GM12891 (cell line): ENCODE measurements around the gene DTX2.
"Not testable (repeated sequence)": the region's sequence is repeated elsewhere in the genome, so short reads cannot be mapped to it uniquely, and the experiment has no call there.

Source experiments
- DNase-seq: peaks from one replicate; pipeline ENCODE4 v3.0.0; 2011; ENCODE audit warnings: low spot score; ENCODE audit not compliant: insufficient read length
- FAIRE-seq: peaks from 2 replicates; lab custom pipeline; 2011; peaks lifted over from hg19 to GRCh38; lab: Jason Lieb, UNC
- PAX5 ChIP-seq: IDR thresholded peaks from 2 replicates; pipeline ENCODE4 v1.6.1; 2011; ENCODE audit warnings: low read length, moderate library complexity, mild to moderate bottlenecking; ENCODE audit not compliant: insufficient read depth, severe bottlenecking
- POLR2A ChIP-seq: IDR thresholded peaks from 2 replicates; pipeline ENCODE4 v1.6.1; 2011; ENCODE audit warnings: low read depth, low read length, control low read depth
- POLR2AphosphoS5 ChIP-seq: IDR thresholded peaks from 2 replicates; pipeline ENCODE4 v1.6.1; 2011; ENCODE audit warnings: low read depth, low read length, control low read depth
- POU2F2 ChIP-seq: IDR thresholded peaks from 2 replicates; pipeline ENCODE4 v1.6.1; 2011; ENCODE audit warnings: low read depth, mild to moderate bottlenecking, control low read depth, low read length, moderate library complexity
- SPI1 ChIP-seq: IDR thresholded peaks from 2 replicates; pipeline ENCODE4 v1.6.1; 2011; ENCODE audit warnings: low read depth, low read length, control low read depth
- TAF1 ChIP-seq: IDR thresholded peaks from 2 replicates; pipeline ENCODE4 v1.6.1; 2011; ENCODE audit warnings: low read depth, low read length, control low read depth

DTX2 gene

GRCh38 chr7:76428149-76428823 lies 33.2 kb upstream of the DTX2 start:
- no peak for FAIRE-seq
- no peak for DNase-seq
- TF ChIP-seq PAX5 (no peak), SPI1 (no peak), TAF1 (no peak), POLR2AphosphoS5 (no peak), POLR2A (no peak)

DNA sequence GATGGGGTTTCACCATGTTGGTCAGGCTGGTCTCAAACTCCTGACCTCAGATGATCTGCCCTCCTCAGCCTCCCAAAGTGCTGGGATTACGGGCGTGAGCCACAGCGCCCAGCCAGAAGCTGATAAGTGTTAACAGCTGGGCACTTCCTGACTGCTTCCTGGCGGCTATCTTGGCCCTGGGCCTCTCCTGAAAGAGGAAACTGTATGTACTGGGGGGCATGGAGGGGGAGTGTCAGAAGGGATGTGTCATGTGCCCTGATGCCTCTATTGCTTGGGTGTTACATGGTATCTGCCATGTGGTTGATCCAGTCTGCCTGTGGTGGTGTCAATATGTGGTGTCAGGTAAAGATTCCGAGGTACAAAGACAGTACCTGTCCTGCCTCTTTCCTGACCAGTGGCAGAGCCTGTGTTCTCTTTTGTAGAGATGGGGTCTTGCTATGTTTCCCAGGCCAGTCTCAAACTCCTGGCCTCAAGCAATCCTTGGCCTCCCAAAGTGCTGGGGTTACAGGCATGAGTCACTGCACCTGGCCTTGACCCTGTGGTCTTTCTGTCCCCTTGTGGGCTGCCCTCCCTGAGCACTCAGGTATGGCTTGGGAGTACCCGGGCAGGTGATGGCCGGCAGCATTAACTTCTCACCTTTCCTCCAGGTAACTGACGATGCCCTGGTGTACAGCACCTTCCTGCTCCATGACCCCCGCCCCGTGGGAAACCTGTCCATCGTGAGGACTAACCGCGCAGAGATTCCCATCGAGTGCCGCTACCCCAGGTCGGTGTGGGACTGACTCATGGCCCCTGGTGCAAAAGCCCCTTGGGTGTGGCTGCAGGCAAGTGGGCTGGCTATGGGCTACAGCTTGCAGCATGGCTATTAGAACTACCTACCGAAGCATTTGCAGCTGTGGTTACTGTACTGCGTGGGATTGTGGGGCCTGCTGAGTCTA lies 32.4 kb upstream of the DTX2 start:
- TF ChIP-seq TAF1 (no peak), PAX5 (no peak), SPI1 (no peak), POLR2A (no peak), POU2F2 (no peak), POLR2AphosphoS5 (no peak)
- DNase-seq = no peak

DNA sequence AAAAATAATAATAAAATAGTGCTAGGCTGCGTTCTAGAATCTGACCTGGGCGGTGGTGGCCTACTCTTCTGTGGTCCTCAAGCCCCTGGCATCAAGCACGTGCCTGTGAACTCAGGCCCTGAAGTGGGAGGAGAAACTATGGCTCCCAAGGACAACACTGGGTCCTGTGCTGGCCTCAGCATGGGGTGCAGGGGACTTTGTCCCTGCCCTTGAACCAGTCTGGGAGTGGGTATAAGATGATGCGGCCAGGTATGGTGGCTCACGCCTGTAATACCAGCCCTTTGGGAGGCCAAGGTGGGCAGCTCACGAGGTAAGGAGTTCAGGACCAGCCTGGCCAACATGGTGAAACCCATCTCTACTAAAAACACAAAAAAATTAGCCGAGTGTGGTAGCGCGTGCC lies 31.3 kb upstream of the DTX2 start:
- no peak for FAIRE-seq
- no peak for TF ChIP-seq POU2F2
- TF ChIP-seq PAX5 = no peak
- TF ChIP-seq POLR2AphosphoS5 = no peak
- no peak for TF ChIP-seq SPI1
- TF ChIP-seq TAF1 = no peak
- no peak for TF ChIP-seq POLR2A
- no peak for DNase-seq

More for the DNA sequence above, 32.4 kb upstream of the DTX2 start:
- FAIRE-seq = no peak

DNA sequence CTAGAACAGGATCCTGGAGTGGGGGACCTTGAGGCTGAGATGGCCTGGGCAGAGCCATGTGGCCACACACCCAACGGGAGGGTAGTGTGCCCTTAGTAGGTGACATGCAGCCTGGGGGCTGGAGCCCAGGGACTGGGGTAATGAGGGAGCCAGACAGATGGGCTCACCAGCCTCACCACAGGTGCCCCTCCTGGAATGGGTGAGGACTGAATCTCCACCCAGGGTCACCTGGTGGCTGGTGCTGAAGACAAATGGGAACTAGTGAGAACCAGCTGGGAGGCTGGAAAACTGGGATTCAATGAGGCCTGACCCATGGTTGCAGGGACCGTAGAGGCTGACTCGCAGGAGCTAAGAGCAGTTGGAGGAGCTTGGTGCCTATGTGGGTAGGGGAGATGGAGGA lies 30.7 kb upstream of the DTX2 start:
- TF ChIP-seq POU2F2 = no peak
- no peak for TF ChIP-seq SPI1
- no peak for TF ChIP-seq POLR2AphosphoS5
- no peak for TF ChIP-seq POLR2A
- TF ChIP-seq TAF1 = no peak
- TF ChIP-seq PAX5 = no peak
- DNase-seq = no peak
- no peak for FAIRE-seq

- DNase-seq = not testable (repeated sequence)
- peak; percentile 74 for FAIRE-seq
These were observed 23.6 kb upstream of the DTX2 start for GRCh38 chr7:76437873-76438272.

GRCh38 chr7:76439120-76439888 lies 22.2 kb upstream of the DTX2 start:
- DNase-seq, FAIRE-seq: not testable (repeated sequence)

- not testable (repeated sequence) for DNase-seq, FAIRE-seq
These were observed 21.1 kb upstream of the DTX2 start for GRCh38 chr7:76440404-76440803.

GRCh38 chr7:76441792-76442191 lies 19.7 kb upstream of the DTX2 start:
- peak; percentile 96 for FAIRE-seq
- not testable (repeated sequence) for DNase-seq

GRCh38 chr7:76442664-76443446 lies 18.7 kb upstream of the DTX2 start:
- not testable (repeated sequence) for FAIRE-seq, DNase-seq

DNA sequence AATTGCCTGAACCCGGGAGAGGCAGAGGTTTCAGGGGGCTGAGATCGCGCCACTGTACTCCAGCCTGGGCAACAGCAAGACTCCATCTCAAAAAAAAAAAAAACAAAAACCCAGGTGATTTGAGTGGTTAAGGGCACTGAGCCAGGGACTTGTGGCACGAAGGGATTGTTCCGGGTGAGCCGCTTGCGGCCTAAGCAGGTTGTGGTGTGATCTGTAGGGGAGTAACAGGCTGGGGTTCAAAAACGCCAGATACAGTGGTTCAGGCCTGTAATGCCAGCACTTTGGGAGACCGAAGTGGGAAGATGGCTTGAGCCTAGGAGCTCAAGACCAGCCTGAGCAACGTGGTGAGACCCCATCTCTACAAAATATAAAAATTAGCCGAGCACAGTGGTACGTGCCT lies 17.7 kb upstream of the DTX2 start:
- FAIRE-seq, DNase-seq: not testable (repeated sequence)
